Mucosa of rectum (tissue), 2 donors: ENCODE data around the gene GRIA1.

Experiments used
- H3K27ac ChIP-seq, 2 donors: one replicate each; pipeline ENCODE4 v1.7.0; 2013; ENCODE audit warnings: inconsistent platforms in 2 of 2, low read depth in 2 of 2, low read length in 2 of 2
- H3K27me3 ChIP-seq, 2 donors: one replicate each; pipeline ENCODE4 v1.7.0; 2013; ENCODE audit warnings: low read length in 2 of 2; ENCODE audit not compliant: control insufficient read depth in 2 of 2, insufficient read depth in 2 of 2
- H3K36me3 ChIP-seq, 2 donors: one replicate each; pipeline ENCODE4 v1.7.0; 2013; ENCODE audit warnings: low read length in 2 of 2; ENCODE audit not compliant: control insufficient read depth in 2 of 2, insufficient read depth in 2 of 2
- H3K4me1 ChIP-seq, 2 donors: one replicate each; pipeline ENCODE4 v1.7.0; 2013; ENCODE audit warnings: low read length in 2 of 2, mild to moderate bottlenecking in 1 of 2; ENCODE audit not compliant: control insufficient read depth in 2 of 2, insufficient read depth in 2 of 2
- H3K4me3 ChIP-seq, 2 donors: one replicate each; pipeline ENCODE4 v1.7.0; 2013; ENCODE audit warnings: low read length in 2 of 2
- H3K9ac ChIP-seq, 2 donors: one replicate each; pipeline ENCODE4 v1.7.0; 2013; ENCODE audit warnings: low read length in 2 of 2, low read depth in 1 of 2, mild to moderate bottlenecking in 1 of 2
- H3K9me3 ChIP-seq, 2 donors: one replicate each; pipeline ENCODE4 v1.7.0; 2013; ENCODE audit warnings: low read length in 2 of 2; ENCODE audit not compliant: control insufficient read depth in 2 of 2
- donor health status: healthy.
- donor health status: Normal muscosa, but diverticular disease.

GRIA1 gene

GRCh38 chr5:153632748-153633290 is 142.3 kb downstream of the GRIA1 start:
- H3K4me1 ChIP-seq: no peaks in the 10 kb centered on the region
- no peaks in the 10 kb centered on the region for H3K27me3 ChIP-seq
- H3K9me3 ChIP-seq: no peaks in the 10 kb centered on the region
- no peaks in the 10 kb centered on the region for H3K36me3 ChIP-seq
- no peak overlapping the region for H3K27ac ChIP-seq
- no peak overlapping the region for H3K4me3 ChIP-seq
- H3K9ac ChIP-seq: no peak overlapping the region

- Histone ChIP-seq H3K4me3 (no peak overlapping the region), H3K27ac (no peak overlapping the region), H3K4me1 (no peaks in the 10 kb centered on the region), H3K9ac (no peak overlapping the region), H3K9me3 (no peaks in the 10 kb centered on the region), H3K36me3 (no peaks in the 10 kb centered on the region), H3K27me3 (no peaks in the 10 kb centered on the region)
These were observed 146.4 kb downstream of the GRIA1 start for GRCh38 chr5:153636670-153637451.

- H3K36me3 ChIP-seq: no peaks in the 10 kb centered on the region
- no peaks in the 10 kb centered on the region for H3K9me3 ChIP-seq
- no peak overlapping the region for H3K27ac ChIP-seq
- no peaks in the 10 kb centered on the region for H3K4me1 ChIP-seq
- H3K4me3 ChIP-seq: no peak overlapping the region
- H3K9ac ChIP-seq: no peak overlapping the region
- H3K27me3 ChIP-seq: no peaks in the 10 kb centered on the region
These were observed 149.8 kb downstream of the GRIA1 start for GRCh38 chr5:153640293-153640692.

GRCh38 chr5:153641183-153641688 is 150.8 kb downstream of the GRIA1 start:
- no peaks in the 10 kb centered on the region for H3K36me3 ChIP-seq
- no peaks in the 10 kb centered on the region for H3K27me3 ChIP-seq
- no peak overlapping the region for H3K9ac ChIP-seq
- H3K27ac ChIP-seq: no peak overlapping the region
- H3K4me3 ChIP-seq: no peak overlapping the region
- H3K9me3 ChIP-seq: no peaks in the 10 kb centered on the region
- H3K4me1 ChIP-seq: no peaks in the 10 kb centered on the region

- Histone ChIP-seq H3K4me1 (no peaks in the 10 kb centered on the region), H3K9me3 (no peaks in the 10 kb centered on the region), H3K4me3 (no peak overlapping the region), H3K9ac (no peak overlapping the region), H3K36me3 (no peaks in the 10 kb centered on the region), H3K27ac (no peak overlapping the region), H3K27me3 (no peaks in the 10 kb centered on the region)
These were observed 164.2 kb downstream of the GRIA1 start for GRCh38 chr5:153654504-153655200.

- H3K4me3 ChIP-seq: no peak overlapping the region
- H3K9me3 ChIP-seq: no peaks in the 10 kb centered on the region
- H3K4me1 ChIP-seq: no peaks in the 10 kb centered on the region
- H3K36me3 ChIP-seq: no peaks in the 10 kb centered on the region
- H3K9ac ChIP-seq: no peak overlapping the region
- no peaks in the 10 kb centered on the region for H3K27me3 ChIP-seq
- H3K27ac ChIP-seq: no peak overlapping the region
These were observed 164.7 kb downstream of the GRIA1 start for GRCh38 chr5:153655201-153655510.

- no peaks in the 10 kb centered on the region for H3K27me3 ChIP-seq
- H3K4me3 ChIP-seq: no peak overlapping the region
- no peaks in the 10 kb centered on the region for H3K9me3 ChIP-seq
- no peak overlapping the region for H3K9ac ChIP-seq
- no peaks in the 10 kb centered on the region for H3K36me3 ChIP-seq
- H3K4me1 ChIP-seq: no peaks in the 10 kb centered on the region
- H3K27ac ChIP-seq: no peak overlapping the region
These were observed 167.7 kb downstream of the GRIA1 start for GRCh38 chr5:153658149-153658548.

- H3K4me1 ChIP-seq: no peaks in the 10 kb centered on the region
- no peak overlapping the region for H3K9ac ChIP-seq
- H3K27ac ChIP-seq: no peak overlapping the region
- H3K9me3 ChIP-seq: no peaks in the 10 kb centered on the region
- no peaks in the 10 kb centered on the region for H3K36me3 ChIP-seq
- no peaks in the 10 kb centered on the region for H3K27me3 ChIP-seq
- no peak overlapping the region for H3K4me3 ChIP-seq
These were observed 168.1 kb downstream of the GRIA1 start for GRCh38 chr5:153658606-153659005.

GRCh38 chr5:153659039-153659736 is 168.7 kb downstream of the GRIA1 start:
- Histone ChIP-seq H3K27ac (no peak overlapping the region), H3K27me3 (no peaks in the 10 kb centered on the region)

GRCh38 chr5:153660919-153661318 is 170.4 kb downstream of the GRIA1 start:
- no peak overlapping the region for H3K9ac ChIP-seq
- no peaks in the 10 kb centered on the region for H3K9me3 ChIP-seq
- no peak overlapping the region for H3K4me3 ChIP-seq
- H3K27me3 ChIP-seq: no peaks in the 10 kb centered on the region
- H3K4me1 ChIP-seq: no peaks in the 10 kb centered on the region
- no peak overlapping the region for H3K27ac ChIP-seq
- no peaks in the 10 kb centered on the region for H3K36me3 ChIP-seq

More at GRCh38 chr5:153659039-153659736, 168.7 kb downstream of the GRIA1 start:
- no peaks in the 10 kb centered on the region for H3K4me1 ChIP-seq
- no peak overlapping the region for H3K9ac ChIP-seq
- H3K4me3 ChIP-seq: no peak overlapping the region
- no peaks in the 10 kb centered on the region for H3K36me3 ChIP-seq
- no peaks in the 10 kb centered on the region for H3K9me3 ChIP-seq
